H9 (cell line): ENCODE measurements around the gene DHX35. TPM values are rescaled to one million over a fixed set of nuclear protein-coding genes. Genes with fewer than 3 reads are reported as not detected.

Experiments used
- DNase-seq: peaks from one replicate; pipeline ENCODE4 v3.0.0-alpha.2; 2017
- H2AFZ ChIP-seq: one replicate; pipeline ENCODE4 v1.6.1; 2013; ENCODE audit warnings: mild to moderate bottlenecking, low read length, control low read depth, moderate library complexity
- H2AK5ac ChIP-seq: 2 replicates; pipeline ENCODE4 v1.6.1; 2013; ENCODE audit warnings: low read length, control low read depth, mixed read lengths; ENCODE audit not compliant: insufficient read length
- H2BK120ac ChIP-seq: one replicate; pipeline ENCODE4 v1.6.1; 2013; ENCODE audit warnings: low read depth, mild to moderate bottlenecking, low read length, control low read depth, inconsistent platforms; ENCODE audit not compliant: poor library complexity, severe bottlenecking
- H2BK12ac ChIP-seq: 2 replicates; pipeline ENCODE4 v1.6.1; 2013; ENCODE audit warnings: low read length, control low read depth, mixed read lengths, low read depth; ENCODE audit not compliant: insufficient read length
- H2BK15ac ChIP-seq: 2 replicates; pipeline ENCODE4 v1.6.1; 2013; ENCODE audit warnings: low read depth, low read length, control low read depth
- H2BK20ac ChIP-seq: one replicate; pipeline ENCODE4 v1.6.1; 2013; ENCODE audit warnings: low read depth, mild to moderate bottlenecking, low read length, control low read depth, inconsistent platforms; ENCODE audit not compliant: poor library complexity, severe bottlenecking
- H2BK5ac ChIP-seq: 2 replicates; pipeline ENCODE4 v1.6.1; 2013; ENCODE audit warnings: low read length, control low read depth, mixed read lengths; ENCODE audit not compliant: insufficient read length
- H3K14ac ChIP-seq: 2 replicates; pipeline ENCODE4 v1.6.1; 2013; ENCODE audit warnings: low read length, control low read depth; ENCODE audit not compliant: insufficient read depth
- H3K18ac ChIP-seq: 2 replicates; pipeline ENCODE4 v1.6.1; 2013; ENCODE audit warnings: low read depth, mild to moderate bottlenecking, mixed read lengths, low read length, control low read depth; ENCODE audit not compliant: insufficient read length
- H3K23ac ChIP-seq: 2 replicates; pipeline ENCODE4 v1.6.1; 2013; ENCODE audit warnings: low read length, control low read depth, mixed read lengths, low read depth; ENCODE audit not compliant: insufficient read length
- H3K23me2 ChIP-seq: 2 replicates; pipeline ENCODE4 v1.6.1; 2013; ENCODE audit warnings: low read depth, mild to moderate bottlenecking, mixed read lengths, low read length, control low read depth; ENCODE audit not compliant: insufficient read length, poor library complexity, severe bottlenecking
- H3K27ac ChIP-seq: 2 replicates; pipeline ENCODE4 v1.5.1; 2013; ENCODE audit warnings: low read length, control low read depth, mixed read lengths, low read depth; ENCODE audit not compliant: insufficient read length
- H3K27me3 ChIP-seq: 2 replicates; pipeline ENCODE4 v1.6.1; 2013; ENCODE audit warnings: low read length, control low read depth, inconsistent platforms; ENCODE audit not compliant: insufficient read depth
- H3K4ac ChIP-seq: 2 replicates; pipeline ENCODE4 v1.6.1; 2013; ENCODE audit warnings: low read depth, mild to moderate bottlenecking, control low read depth, inconsistent platforms, low read length, moderate library complexity
- H3K4me1 ChIP-seq: 2 replicates; pipeline ENCODE4 v1.6.1; 2013; ENCODE audit warnings: low read length, control low read depth, inconsistent platforms; ENCODE audit not compliant: insufficient read depth
- H3K4me2 ChIP-seq: 2 replicates; pipeline ENCODE4 v1.6.1; 2013; ENCODE audit warnings: low read length, control low read depth, mixed read lengths; ENCODE audit not compliant: insufficient read length, insufficient read depth
- H3K56ac ChIP-seq: 2 replicates; pipeline ENCODE4 v1.6.1; 2013; ENCODE audit warnings: low read depth, mild to moderate bottlenecking, mixed read lengths, low read length, control low read depth; ENCODE audit not compliant: insufficient read length
- H3K79me1 ChIP-seq: 2 replicates; pipeline ENCODE4 v1.6.1; 2013; ENCODE audit warnings: low read depth, mild to moderate bottlenecking, moderate library complexity, low read length, control low read depth, inconsistent platforms; ENCODE audit not compliant: insufficient read depth, poor library complexity, severe bottlenecking
- H3K79me2 ChIP-seq: 2 replicates; pipeline ENCODE4 v1.6.1; 2013; ENCODE audit warnings: low read length, control low read depth, inconsistent platforms; ENCODE audit not compliant: insufficient read depth
- H3K9ac ChIP-seq: 2 replicates; pipeline ENCODE4 v1.6.1; 2013; ENCODE audit warnings: low read length, control low read depth, mixed read lengths; ENCODE audit not compliant: insufficient read length; ENCODE audit errors: extremely low read depth
- H3K9me3 ChIP-seq: one replicate; pipeline ENCODE4 v1.6.1; 2013; ENCODE audit warnings: low read depth, low read length, inconsistent platforms; ENCODE audit not compliant: control insufficient read depth
- H3T11ph ChIP-seq: one replicate; pipeline ENCODE4 v1.6.1; 2013; ENCODE audit warnings: mild to moderate bottlenecking, low read length, control low read depth, inconsistent platforms
- H4K20me1 ChIP-seq: one replicate; pipeline ENCODE4 v1.6.1; 2013; ENCODE audit not compliant: control insufficient read depth, insufficient read length, insufficient read depth
- H4K5ac ChIP-seq: 2 replicates; pipeline ENCODE4 v1.6.1; 2013; ENCODE audit warnings: low read depth, mild to moderate bottlenecking, mixed read lengths, low read length, control low read depth; ENCODE audit not compliant: insufficient read length
- H4K8ac ChIP-seq: replicated peaks from 2 replicates; pipeline ENCODE4 v1.6.1; 2013; ENCODE audit warnings: low read length, control low read depth, mixed read lengths, low read depth; ENCODE audit not compliant: insufficient read length
- H4K91ac ChIP-seq: 2 replicates; pipeline ENCODE4 v1.6.1; 2013; ENCODE audit warnings: low read depth, mild to moderate bottlenecking, moderate library complexity, mixed read lengths, low read length, control low read depth; ENCODE audit not compliant: insufficient read length
- H3K27ac Mint-ChIP-seq, 3 experiments: 2 replicates in 2 of 3; 3 replicates in 1 of 3; pipeline ENCODE4 v1.8.0; 2020 to 2021; ENCODE audit warnings: mixed read lengths in 3 of 3, mild to moderate bottlenecking in 1 of 3, moderate library complexity in 1 of 3
- H3K27me3 Mint-ChIP-seq: 2 replicates; pipeline ENCODE4 v1.8.0; 2021; ENCODE audit warnings: low read depth, mild to moderate bottlenecking, moderate library complexity, mixed read lengths
- H3K36me3 Mint-ChIP-seq, 3 experiments: 2 replicates in 2 of 3; 3 replicates in 1 of 3; pipeline ENCODE4 v1.8.0; 2020 to 2021; ENCODE audit warnings: low read depth in 3 of 3, mixed read lengths in 3 of 3; ENCODE audit not compliant: insufficient read depth in 1 of 3
- H3K4me1 Mint-ChIP-seq, 2 experiments: 2 replicates each; pipeline ENCODE4 v1.8.0; 2020; ENCODE audit warnings: mixed read lengths in 2 of 2
- H3K4me3 Mint-ChIP-seq, 2 experiments: 2 replicates in 1 of 2; 3 replicates in 1 of 2; pipeline ENCODE4 v1.8.0; 2020 to 2021; ENCODE audit warnings: mild to moderate bottlenecking in 2 of 2, mixed read lengths in 2 of 2, moderate library complexity in 1 of 2
- H3K9me3 Mint-ChIP-seq, 2 experiments: 2 replicates in 1 of 2; 3 replicates in 1 of 2; pipeline ENCODE4 v1.8.0; 2020; ENCODE audit warnings: mild to moderate bottlenecking in 2 of 2, mixed read lengths in 2 of 2, moderate library complexity in 1 of 2
- CTCF ChIP-seq: fragments of 200-600 bp; sonication (generic); conservative IDR thresholded peaks from 3 replicates; pipeline ENCODE4 v1.8.0; 2021; ENCODE audit warnings: antibody characterized with exemption, mild to moderate bottlenecking
- total RNA-seq: library from RNA; stranded (reverse); gene quantifications from 2 replicates; pipeline ENCODE4 v1.2.1, GENCODE V29; 2021

The DHX35 gene
- total RNA-seq, 1 experiment from 2014 or later: 14.4 TPM

DNA sequence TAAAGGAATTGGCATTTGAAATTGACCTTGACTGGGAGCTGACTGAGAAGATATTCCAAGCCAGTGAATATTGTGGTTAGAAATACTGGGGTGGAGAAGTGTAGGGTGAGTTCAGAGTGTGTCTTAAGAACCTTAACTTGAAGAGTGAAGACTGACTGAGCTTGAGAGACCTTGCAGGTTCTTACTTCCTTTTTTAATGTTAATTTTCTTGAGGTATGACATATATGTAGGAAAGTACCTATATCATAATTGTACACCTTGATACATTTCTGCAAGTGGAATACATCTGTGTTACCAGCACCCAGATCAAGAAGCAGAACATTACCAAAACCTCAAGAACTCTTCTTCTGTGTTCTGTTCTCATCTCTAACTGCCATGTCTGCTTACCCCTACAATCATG, 11.0 kb downstream of the DHX35 start:
- H2BK20ac ChIP-seq: no peak overlapping the region
- no peaks in the 10 kb centered on the region for H3K9me3 Mint-ChIP-seq

More for the DNA sequence above, 11.0 kb downstream of the DHX35 start:
- H3K36me3 Mint-ChIP-seq: peaks cover 6 to 32% (median 20%) of the 10 kb centered on the region in 3 experiments; a peak in 6 of 7 replicates
- no peak overlapping the region for H3K56ac ChIP-seq
- H2AK5ac ChIP-seq: no peak overlapping the region
- no peak overlapping the region for H3K4ac ChIP-seq
- H3K23ac ChIP-seq: no peak overlapping the region
- peaks cover 4% of the 10 kb centered on the region for H3K79me1 ChIP-seq
- no peak overlapping the region for H3K14ac ChIP-seq
- H2BK120ac ChIP-seq: no peak overlapping the region
- H3K4me2 ChIP-seq: no peak overlapping the region
- H3K4me3 Mint-ChIP-seq: no peak overlapping the region
- TF ChIP-seq CTCF: no peak
- no peak overlapping the region for H2AFZ ChIP-seq
- H3K4me1 Mint-ChIP-seq: no peaks in the 10 kb centered on the region
- no peak overlapping the region for H3K18ac ChIP-seq
- H2BK12ac ChIP-seq: no peak overlapping the region
- H3K27me3 Mint-ChIP-seq: no peaks in the 10 kb centered on the region
- no peak overlapping the region for H3K27ac Mint-ChIP-seq
- H3K9ac ChIP-seq: no peak overlapping the region
- H3K27me3 ChIP-seq: no peaks in the 10 kb centered on the region
- H4K8ac ChIP-seq: no peak overlapping the region
- H4K91ac ChIP-seq: no peak overlapping the region
- no peaks in the 10 kb centered on the region for H3K4me1 ChIP-seq
- H2BK15ac ChIP-seq: no peak overlapping the region
- no peak for DNase-seq
- no peaks in the 10 kb centered on the region for H3K23me2 ChIP-seq
- no peak overlapping the region for H2BK5ac ChIP-seq
- H3K79me2 ChIP-seq: no peaks in the 10 kb centered on the region; the same call in none of the 2 replicates
- H4K20me1 ChIP-seq: no peaks in the 10 kb centered on the region
- H3K9me3 ChIP-seq: no peaks in the 10 kb centered on the region
- no peak overlapping the region for H4K5ac ChIP-seq
- no peak overlapping the region for H3K27ac ChIP-seq
- no peak overlapping the region for H3T11ph ChIP-seq
